Right kidney (tissue), 1 donor: ENCODE results near the gene ASB1.

ENCODE experiments used
- DNase-seq: peaks from one replicate; pipeline ENCODE4 v3.0.0-alpha.2; 2016

Gene ASB1

DNA sequence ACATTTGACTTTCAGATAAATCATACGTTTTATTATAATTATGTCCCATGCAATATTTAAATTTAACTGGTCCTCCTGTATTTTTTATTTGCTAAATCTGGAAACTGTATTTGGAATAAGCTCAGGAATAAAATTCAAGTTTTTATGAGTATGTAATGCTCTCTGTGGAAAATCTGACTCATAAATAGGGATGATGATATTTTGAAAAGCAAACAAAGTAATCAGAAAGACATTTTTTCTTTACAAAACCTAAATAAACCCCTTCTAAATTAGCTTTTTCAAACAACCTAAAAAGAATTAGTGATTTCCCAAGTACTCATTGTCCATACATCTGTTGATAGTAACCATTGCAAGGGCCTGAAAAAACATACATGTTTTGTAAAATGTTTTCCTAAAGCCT, 41.1 kb downstream of the ASB1 start:
- DNase-seq, result no peak

DNA sequence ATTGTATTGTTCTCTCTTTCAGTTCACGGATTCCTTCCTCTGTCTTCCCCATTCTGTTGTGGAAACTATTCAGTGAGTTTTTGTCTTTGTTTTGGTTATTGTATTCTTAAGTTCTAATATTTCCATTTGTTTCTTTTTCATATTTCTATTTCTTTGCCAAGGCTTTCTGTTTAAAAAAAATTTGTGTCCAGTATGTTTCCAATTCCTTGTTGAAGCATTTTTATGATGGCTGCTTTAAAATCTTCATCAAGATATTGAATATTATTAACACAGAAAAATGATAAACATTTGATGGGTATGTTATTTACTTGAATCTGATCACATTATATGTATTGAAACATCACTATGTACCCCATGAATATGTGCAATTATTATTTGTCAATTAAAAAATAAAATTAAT, 42.4 kb downstream of the ASB1 start:
- no peak for DNase-seq

DNA sequence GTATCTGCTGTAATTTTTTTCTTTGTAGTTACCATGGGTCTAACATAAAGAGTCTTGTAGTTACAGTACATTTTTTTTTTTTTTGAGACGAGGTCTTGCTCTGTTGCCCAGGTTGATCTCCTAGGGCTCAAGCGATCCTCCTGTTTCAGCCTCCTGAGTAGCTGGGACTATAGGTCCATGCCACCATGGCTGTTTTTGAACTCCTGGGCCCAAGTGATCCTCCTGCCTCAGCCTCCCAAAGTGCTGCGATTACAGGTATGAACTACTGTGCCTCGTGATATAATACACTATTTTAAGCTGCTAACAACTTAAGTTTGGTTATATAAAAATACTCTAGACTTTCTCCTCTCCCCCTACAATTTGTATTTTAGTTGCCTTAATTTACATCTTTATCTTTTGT, 46.3 kb downstream of the ASB1 start:
- DNase-seq, result no peak

DNA sequence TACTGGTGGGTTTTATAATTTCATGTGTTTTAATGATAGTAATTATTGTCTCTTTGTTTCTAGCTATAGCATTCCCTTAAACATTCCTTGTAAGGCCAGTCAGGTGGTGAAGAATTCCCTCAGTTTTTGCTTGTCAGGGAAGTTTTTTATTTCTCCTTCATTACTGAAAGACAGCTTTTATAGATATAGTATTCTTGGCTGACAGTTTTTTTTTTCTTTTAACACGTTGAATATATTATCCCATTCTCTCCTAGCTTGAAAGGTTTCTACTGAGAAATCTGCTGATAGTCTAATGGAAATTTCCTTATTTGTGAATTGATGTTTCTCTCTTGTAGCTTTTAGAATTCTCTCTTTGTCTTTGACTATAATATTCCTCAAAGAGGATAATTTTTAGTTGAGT, 46.8 kb downstream of the ASB1 start:
- no peak for DNase-seq

DNA sequence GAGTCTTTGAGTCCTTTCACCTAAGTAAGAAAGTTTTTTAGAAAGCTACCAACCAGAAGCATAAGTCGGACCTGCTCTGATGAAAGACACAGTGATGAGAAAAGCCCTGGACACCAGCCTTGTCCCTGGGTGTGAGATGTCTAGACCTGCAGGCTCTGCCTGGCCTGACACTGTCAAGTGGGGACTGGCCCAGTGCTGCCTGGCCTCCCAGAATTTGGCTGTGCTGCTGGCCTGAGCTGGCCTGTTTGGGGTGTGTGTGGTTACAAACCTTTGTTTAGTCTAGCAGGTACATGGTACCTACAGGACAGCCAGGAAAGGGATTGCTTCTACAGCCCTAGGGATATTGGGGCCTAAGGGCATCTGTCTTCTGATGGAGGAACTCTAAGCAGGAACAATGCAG, 48.3 kb downstream of the ASB1 start:
- no peak for DNase-seq

DNA sequence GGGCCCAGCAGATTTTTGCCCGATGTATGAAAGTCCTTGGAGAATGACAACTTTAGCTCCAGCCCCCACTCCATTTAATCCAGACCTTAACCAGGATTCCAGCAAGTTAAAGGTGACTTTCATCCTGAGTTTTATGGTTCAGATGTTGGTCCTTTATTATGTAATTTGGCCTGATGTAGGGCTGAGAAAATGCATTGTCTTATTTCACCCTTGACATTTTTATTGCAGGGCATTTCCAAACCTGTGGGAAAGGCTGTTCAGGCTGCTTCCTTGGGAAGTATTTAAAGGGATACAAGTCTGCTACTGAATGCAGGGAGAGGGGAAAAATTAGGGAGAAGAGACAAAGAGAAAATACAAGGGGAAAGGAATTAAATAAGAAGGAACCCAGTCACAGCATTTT, 48.8 kb downstream of the ASB1 start:
- no peak for DNase-seq

DNA sequence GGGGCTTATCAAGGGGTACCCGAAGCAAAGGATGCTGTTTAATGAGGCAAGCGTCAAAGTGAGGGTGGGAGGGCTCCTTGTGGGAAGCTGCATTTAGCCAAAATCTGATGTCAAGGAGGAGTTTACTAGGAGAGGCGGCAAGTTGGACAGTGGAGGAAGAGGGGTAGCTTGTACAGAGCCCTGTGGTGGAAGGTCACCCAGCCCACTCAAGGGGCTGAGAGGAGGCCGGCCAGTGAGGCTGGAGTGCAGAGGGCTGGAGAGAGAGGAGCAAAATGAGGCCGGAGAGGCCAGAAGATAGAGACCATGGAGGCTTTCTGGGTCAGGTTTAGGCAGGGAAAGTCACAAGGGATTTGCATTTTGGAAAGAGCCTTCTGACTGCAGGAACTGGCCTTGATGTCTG, 49.5 kb downstream of the ASB1 start:
- DNase-seq, result no peak

DNA sequence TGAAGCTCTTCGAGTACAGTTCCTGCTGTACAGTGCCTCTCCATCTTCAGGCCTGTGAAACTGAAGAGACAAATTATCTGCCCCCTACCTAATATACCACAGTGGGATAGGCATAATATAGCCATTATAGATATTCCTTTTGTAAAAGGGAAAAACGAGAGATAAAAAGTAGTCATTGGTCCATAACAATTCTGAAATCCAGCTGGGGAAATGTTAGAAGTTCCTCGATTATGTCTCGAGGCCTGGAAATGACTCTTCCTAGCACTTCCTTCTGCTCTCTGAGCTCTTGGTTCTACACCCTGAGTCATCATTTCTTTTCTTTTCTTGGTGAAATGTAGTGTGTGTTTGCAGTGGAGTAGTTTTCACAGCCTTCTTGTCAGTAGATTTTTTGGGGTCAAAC, 51.5 kb downstream of the ASB1 start:
- no peak for DNase-seq

DNA sequence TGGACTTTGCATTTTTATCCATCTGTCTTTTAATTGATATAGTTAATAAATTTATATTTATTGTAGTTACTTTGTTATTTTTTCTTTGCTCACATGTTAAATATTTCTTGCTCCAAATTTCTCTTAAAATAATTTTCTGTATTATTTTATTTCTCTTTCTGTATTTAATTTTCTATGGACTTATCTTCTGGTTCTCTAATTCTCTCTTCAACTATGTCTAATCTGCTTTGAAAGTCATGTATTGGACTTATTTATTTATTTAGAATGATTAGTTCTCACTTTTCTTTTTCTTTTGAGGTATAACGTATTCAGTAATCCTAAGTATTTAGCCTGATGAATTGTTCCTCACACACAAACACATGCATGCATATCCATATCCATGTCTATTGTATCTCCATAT, 53.1 kb downstream of the ASB1 start:
- DNase-seq, result no peak

DNA sequence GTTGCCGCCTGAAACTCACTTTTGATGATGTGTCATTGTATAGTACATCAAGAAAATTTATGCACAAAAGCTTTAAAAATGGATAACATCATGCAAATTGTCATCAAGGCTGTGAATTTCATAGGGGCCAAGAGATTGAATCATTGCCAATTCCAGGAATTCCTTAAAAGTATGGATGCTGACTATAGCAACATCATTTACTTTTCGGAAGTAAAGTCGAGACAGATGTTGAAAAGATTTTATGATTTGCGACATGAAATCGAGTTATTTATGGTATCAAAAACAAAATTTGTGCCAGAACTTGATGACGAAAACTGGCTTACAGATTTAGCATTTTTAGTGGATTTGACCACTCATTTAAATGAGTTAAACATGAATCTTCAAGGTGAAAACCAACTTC, 56.3 kb downstream of the ASB1 start:
- DNase-seq, result no peak

DNA sequence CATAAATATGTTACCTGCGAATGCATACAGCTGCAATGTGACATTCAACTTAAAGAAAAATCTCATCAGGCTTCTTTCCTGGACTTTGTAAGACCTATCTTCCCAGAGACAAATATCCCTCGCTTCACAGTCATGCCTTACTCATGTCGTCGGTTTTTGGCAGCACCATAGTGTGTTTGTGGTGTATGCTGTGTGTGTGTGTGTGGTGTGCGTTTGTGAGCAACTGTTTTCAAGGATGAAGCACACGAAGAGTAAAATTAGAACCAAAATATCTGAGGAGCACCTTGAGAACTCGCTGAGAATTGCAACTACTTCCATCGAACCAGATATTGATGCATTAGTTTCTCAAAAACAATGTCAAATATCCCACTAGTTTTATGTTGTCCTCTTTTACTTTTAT, 56.9 kb downstream of the ASB1 start:
- no peak for DNase-seq

DNA sequence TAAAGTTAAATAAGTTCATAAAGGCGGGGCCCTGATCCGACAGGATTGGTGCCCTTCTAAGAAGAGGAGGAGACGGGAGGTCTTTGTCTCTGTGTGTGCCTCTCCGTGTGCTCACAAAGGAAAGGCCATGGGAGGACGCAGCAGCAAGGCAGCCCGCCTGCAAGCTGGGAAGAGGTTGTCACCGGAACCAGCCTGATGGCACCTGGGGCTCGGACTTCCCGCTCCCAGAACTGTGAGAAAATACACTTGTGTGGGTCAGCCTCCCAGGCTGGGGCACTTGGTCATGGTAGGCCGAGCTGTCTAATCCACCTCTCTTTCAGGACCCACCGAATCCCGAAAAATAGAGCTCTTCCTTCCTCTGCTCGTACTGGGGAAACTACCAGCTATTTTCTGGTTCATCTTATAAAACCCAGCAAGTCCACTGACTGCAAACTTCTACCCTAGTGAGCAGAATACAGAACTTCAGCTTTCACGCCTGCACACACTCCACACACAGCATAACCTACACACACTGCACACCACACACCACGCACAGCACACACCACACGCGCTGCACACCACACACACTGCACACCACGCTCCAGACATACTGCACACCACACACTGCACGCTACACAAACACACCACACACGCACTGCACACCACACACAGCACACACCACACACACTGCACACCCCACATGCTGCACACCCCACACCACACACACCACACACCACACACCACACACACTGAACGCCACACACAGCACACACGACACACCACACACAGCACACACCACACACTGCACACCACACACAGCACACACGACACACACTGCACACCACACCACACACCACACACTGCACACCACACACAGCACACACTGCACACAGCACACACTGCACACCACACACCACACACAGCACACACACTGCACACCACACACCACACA, 58.1 kb downstream of the ASB1 start:
- DNase-seq, result no peak

DNA sequence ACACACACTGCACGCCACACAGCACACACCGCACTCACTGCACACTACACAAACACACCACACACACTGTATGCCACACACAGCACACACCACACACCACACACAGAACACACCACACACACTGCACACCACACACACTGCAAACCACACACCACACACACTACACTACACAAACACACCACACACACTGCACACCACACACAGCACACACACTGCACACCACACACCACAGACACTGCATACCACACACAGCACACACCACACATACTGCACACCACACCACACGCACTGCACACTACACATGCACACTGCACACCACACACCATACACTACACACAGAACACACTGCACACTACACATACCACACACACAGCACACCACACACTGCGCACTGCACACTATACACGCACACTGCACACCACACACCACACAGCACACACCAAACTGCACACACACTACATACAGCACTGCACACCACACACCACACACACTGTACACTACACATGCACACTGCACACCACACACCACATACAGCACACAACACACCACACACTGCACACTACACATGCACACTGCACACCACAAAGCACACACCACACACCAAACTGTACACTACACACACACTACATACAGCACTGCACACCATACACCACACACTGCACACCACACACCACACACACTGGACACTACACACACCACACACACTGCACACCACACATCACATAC, 59.6 kb downstream of the ASB1 start:
- DNase-seq, result no peak

DNA sequence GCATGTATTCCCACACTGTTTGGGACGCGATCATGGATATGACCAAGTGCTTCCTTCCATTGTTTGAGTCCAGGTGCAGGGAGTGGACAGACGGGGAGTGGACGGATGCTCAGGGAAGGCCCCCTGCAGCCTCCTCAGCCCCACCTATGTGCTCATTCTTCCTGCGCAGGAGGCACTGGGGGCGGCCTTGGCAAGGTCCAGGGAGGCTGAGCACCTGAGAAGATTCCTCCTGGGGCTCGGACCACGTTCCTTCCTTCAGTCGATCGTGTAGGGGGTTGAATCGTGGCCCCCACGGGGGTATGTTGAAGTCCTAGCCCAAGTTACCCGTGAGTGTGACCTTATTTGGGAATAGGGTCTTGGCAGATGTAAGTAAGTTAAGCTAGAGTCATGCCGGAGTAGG, 60.4 kb downstream of the ASB1 start:
- no peak for DNase-seq

DNA sequence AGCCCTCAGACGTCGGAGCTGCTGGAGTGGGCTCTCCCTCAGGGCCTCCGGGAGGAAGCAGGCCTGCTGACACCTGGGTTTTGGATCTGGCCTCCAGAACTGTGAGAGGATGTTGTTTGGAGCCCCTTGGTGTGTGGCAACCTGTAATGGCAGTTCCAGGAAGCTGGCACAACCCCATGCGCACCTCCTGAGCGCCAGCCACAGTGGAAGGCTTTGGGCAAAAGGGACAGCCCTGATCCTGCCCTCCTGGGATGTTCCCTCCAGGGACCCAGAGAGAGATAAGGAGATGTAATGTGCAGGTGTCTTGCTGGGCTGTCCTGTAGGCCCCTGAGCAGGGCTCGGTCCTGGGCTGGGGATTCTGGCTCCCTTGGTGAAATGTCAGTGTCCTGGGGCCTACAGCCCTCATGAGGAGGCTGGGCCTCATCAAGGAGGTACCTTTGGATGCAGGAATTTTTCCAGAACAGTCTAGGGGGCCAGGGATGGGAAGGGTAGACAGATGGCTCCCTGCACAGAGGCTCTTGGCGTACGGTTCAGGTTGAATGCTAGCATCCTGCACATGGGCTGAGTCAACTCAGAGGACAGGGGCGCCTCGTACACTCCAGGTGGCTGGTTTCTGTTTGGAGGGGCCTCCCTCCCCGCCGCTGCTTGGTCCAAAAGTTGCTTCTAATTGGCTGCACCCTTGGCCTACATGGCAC, 61.1 kb downstream of the ASB1 start:
- DNase-seq, result no peak

DNA sequence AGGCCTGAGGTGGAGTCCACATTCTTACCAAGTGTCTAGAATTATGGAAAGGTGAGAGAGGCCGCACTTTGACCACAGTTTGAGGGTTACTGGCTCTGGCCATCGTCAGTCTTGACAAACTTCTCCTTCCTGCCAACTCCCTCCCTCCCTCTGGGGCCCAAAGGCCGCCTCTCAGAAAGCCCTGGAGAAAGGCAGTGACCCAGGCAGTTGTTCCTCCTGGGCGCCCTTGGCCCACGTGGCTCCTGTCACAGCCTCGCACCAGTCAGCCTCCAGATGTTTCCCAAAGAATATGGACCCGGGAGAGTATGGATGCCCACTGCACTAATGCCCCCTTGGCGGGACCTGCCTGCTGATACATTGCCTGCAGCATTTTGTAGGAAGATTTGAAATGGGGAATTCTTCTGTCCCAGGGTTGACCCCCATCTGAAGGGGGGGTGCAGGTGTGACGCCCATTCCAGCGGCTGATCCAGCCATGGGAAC, 61.7 kb downstream of the ASB1 start:
- DNase-seq, result no peak

DNA sequence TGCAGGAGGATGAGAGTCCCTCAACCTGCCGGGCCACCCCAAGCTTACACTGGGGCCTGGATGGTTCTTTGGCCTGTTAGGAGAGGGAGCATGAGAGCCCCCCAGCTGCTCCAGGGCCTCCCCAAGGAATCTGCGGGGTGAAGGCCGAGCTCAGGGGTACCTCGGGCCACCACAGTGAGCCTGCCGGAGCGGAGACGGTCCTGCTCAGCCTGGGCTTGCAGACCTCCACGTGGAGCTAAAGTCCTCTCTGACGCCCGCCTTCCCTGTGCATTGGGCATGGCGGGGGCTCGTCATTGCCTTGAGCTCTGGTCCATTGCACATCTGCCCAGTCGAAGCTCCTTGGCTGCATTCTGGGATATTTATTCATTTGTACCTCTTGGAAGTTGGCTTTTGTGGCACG, 62.7 kb downstream of the ASB1 start:
- DNase-seq, result no peak

DNA sequence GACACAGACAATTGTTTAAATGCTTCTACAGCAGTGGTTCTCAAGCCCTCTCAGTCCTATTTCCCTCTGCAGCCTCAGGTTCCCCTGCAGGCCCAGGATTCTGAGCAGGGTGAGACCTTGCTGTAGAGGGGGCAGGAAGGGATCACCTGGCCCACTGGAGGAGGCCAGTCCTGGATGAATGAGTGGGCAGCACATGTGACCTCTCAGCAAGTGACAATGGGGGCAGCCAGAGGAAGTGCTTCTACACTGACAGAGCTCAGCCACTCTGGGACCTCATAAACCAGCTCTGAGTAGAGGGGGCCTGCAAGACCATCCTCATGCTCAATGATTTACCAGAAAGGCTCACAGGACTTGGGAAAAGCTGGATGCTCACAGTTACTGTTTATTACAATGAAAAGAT, 63.2 kb downstream of the ASB1 start:
- no peak for DNase-seq

DNA sequence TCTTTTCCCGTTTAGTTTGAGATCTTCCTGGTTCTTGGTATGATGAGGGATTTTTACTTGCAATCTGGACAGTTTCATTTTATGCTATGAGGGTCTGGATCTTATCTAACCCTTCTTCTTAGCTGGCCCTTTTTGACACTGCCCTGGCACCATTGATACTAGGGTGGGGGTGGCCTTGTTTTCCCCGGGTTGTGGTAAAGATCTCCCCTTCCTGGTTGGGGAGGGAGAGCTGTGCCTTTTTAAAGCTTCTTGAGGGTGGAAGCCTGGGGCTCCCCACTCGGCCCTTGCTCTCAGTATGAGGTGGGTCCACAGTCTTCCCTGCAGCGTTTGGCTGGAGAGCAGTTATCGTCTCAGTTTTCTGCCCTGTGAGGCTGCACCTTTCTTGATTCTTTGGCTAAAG, 66.1 kb downstream of the ASB1 start:
- DNase-seq, result no peak

DNA sequence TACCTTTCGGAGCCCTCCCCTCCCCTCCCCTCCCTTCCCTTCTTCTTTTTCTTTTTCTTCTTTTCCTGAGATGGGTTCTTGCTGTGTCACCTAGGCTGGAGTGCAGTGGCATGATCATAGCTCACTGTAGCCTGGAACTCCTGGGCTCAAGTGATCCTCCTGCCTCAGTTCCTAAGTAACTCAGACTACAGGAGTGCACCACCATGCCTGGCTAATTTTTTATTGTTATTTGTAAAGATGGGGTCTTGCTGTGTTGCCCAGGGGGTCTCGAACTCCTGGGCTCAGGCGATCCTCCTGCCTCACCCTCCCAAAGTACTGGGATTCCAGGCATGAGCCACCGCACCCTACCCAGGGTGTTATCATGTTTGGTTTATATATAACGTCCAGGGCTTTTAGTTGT, 66.7 kb downstream of the ASB1 start:
- DNase-seq, result no peak

DNA sequence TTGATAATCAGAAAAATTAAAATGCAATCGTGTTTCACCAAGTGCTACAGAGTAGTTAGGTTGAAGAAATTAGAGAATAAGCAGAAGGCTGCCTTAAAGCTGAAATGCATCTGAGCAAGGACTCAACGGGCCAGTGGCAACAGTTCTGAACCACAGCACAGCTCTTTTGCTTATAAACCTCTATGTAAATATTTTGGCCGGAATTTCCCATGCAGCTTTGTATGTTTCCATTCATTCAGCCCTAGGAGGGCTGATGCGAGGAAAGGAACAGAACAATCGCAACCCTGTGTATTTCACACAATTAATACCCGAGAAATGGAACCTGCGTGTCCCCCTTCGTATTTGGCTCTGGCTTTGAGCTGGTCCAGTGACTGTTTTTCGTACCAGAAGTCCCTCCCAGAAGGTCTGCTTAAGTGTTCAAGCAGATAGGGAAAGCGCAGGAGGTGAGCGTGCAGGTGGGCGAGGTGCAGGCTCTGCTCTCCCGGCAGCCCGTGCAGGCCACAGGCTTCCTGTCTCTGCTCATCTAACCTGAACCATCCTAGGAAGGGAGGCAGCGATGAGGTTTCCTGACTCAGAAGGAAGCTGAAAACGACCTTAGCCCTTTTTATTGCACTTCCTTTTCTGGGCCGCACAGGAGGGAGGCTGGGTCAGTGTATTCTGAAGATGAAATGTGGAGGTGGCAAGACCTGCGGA, 67.3 kb downstream of the ASB1 start:
- no peak for DNase-seq

DNA sequence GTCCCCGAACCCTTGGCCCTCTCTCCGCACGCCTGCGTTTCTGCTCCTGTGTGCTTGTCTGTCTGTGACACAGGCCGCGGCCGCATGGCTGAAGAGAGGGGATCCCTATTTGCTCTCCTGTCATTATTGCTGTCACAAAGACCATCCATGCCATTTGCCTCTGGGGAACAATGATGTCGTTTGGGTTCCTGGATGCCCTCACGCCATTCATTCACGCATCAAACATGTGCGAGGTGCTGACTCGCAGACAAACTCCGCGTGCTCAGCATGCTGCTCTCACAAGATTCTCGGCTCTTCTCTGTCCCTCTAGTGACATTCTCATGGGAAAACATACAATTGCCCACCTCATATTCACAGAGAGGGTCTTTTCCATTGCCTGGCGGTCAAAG, 67.8 kb downstream of the ASB1 start:
- no peak for DNase-seq

DNA sequence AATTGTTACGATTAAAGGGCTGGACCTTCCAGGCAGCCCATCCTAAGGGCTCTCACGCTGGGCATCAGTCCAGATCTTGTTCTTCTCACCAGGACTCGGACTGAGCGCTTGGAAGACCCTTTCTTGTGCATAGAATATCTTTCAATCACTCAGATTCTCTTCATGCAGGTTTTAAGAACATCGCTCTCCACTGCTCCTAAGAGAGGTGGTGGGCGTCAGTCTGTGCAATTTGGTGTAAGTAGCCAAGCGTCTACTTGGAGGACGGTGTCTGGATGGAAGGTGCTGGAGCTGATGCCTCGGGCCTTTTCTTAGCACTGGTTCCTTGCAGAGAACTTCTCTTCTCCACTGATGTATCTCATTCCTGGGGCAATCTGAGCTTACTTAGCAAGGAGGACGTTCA, 68.7 kb downstream of the ASB1 start:
- DNase-seq, result no peak
